ENCODE measurements around the gene EMILIN1. TPM values are rescaled to one million over a fixed set of nuclear protein-coding genes. Genes with fewer than 3 reads are reported as not detected.

The EMILIN1 gene
- total RNA-seq, 1 experiment from 2014 or later = 0.19 TPM

- CTCF ChIA-PET = interaction anchor here (0.6 to 1.9 kb wide), 2 partner anchors 11 to 1459 kb away, joined by 4 to 6 read pairs; partner anchors contain the start of gene AGBL5
- Mint-ChIP-seq H3K4me1 (ENCODE audit: low read depth, unreplicated experiment) (no peaks in the 10 kb centered on the region), H3K36me3 (ENCODE audit: insufficient read depth, unreplicated experiment) (peaks cover 32% of the 10 kb centered on the region), H3K4me3 (ENCODE audit: low read depth, unreplicated experiment) (no peak overlapping the region), H3K9me3 (ENCODE audit: low read depth, unreplicated experiment) (no peaks in the 10 kb centered on the region), H3K27me3 (ENCODE audit: unreplicated experiment) (no peaks in the 10 kb centered on the region), H3K27ac (ENCODE audit: unreplicated experiment) (no peak overlapping the region)
- no peak for TF ChIP-seq CTCF (IDR thresholded peaks at IDR 0.05; ENCODE audit: unreplicated experiment)
- no TSS peak for BruUV-seq (replicated peaks)
- no peak for DNase-seq
- intact Hi-C loops (cut with micrococcal nuclease; ENCODE audit: unreplicated experiment) = no loop called here
Measured at GRCh38 chr2:27039871-27040270, 38.5 kb upstream of the EMILIN1 start.

DNA sequence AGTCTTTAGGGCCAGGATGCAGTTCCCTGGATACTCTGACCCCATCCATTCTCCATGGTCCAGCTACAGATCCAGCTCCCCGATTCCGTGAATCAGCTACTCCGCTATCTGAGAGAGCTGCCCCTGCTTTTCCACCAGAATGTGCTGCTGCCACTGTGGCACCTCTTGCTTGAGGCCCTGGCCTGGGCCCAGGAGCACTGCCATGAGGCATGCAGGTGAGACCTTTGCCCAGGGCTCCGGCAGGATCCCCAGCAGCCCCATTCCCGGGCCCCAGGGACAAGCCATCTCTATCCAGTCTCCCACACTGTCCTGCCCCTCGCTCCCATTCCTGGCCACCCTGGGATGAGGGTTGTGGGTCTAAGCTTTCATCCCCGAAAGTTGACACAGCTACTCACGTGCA lies 38.1 kb upstream of the EMILIN1 start:
- intact Hi-C loops (cut with micrococcal nuclease; ENCODE audit: unreplicated experiment) = no loop called here
- Mint-ChIP-seq H3K27me3 (ENCODE audit: unreplicated experiment) (no peaks in the 10 kb centered on the region), H3K36me3 (ENCODE audit: insufficient read depth, unreplicated experiment) (peaks cover 36% of the 10 kb centered on the region), H3K4me1 (ENCODE audit: low read depth, unreplicated experiment) (no peaks in the 10 kb centered on the region), H3K27ac (ENCODE audit: unreplicated experiment) (no peak overlapping the region), H3K9me3 (ENCODE audit: low read depth, unreplicated experiment) (no peaks in the 10 kb centered on the region), H3K4me3 (ENCODE audit: low read depth, unreplicated experiment) (no peak overlapping the region)
- TF ChIP-seq CTCF (IDR thresholded peaks at IDR 0.05; ENCODE audit: unreplicated experiment) = no peak
- CTCF ChIA-PET = interaction anchor here (0.6 to 1.9 kb wide), 2 partner anchors 10 to 28 kb away, joined by 5 to 6 read pairs; partner anchors contain the start of gene AGBL5
- no peak for DNase-seq
- BruUV-seq (replicated peaks) = no TSS peak

DNA sequence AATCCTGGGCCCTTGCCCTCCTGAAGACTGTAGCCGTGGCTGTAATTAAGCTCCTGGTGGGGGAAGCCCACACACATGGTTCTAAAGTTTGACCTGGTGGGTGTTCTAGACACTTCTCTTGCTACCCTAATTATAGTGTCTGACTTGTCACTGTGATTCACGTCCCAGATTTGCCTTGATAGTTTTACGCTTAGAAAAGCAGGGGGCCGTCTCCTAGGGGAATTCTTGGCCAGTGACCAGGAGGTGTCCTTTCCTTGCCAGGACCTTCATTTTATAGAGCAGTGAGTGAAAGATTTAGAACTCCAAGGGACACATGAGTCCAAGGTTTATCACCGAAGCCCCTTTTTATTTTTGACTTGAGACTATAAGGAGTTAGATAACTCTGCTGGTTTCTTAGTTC lies 36.7 kb upstream of the EMILIN1 start:
- no peak for DNase-seq
- CTCF ChIA-PET = no interaction called here
- Mint-ChIP-seq H3K4me3 (ENCODE audit: low read depth, unreplicated experiment) (no peak overlapping the region), H3K4me1 (ENCODE audit: low read depth, unreplicated experiment) (no peaks in the 10 kb centered on the region), H3K36me3 (ENCODE audit: insufficient read depth, unreplicated experiment) (peaks cover 35% of the 10 kb centered on the region), H3K27ac (ENCODE audit: unreplicated experiment) (no peak overlapping the region), H3K27me3 (ENCODE audit: unreplicated experiment) (no peaks in the 10 kb centered on the region), H3K9me3 (ENCODE audit: low read depth, unreplicated experiment) (no peaks in the 10 kb centered on the region)
- BruUV-seq (replicated peaks) = no TSS peak
- no peak for TF ChIP-seq CTCF (IDR thresholded peaks at IDR 0.05; ENCODE audit: unreplicated experiment)
- intact Hi-C loops (cut with micrococcal nuclease; ENCODE audit: unreplicated experiment) = no loop called here

DNA sequence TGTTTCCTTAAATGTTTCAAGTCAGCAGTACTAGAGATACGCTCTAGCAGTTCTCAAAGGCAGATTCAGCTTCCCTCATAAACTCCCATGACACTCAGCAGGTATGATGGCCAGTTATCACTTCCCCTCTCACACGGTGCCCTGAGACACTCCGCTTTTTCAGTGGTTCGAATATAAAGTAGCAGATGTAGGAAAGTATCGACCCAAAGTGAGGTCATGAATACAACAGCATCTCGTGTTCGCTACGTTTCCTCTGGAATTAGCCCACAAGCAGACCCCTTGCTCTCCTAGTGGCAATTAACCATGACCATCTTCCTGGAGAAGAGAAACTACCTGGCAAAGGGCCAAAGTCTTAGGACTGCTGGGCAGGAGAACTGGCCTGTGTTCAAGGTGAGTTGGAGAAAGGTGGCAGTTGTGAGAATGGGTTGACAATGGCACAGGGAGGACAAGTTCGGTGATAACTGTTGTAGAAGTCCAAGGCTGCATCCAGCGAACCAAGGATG lies 36.2 kb upstream of the EMILIN1 start:
- BruUV-seq (replicated peaks) = no TSS peak
- H3K4me1 Mint-ChIP-seq (ENCODE audit: low read depth, unreplicated experiment) = no peaks in the 10 kb centered on the region
- CTCF ChIA-PET = no interaction called here

More for the DNA sequence above, 36.2 kb upstream of the EMILIN1 start:
- no peaks in the 10 kb centered on the region for H3K27me3 Mint-ChIP-seq (ENCODE audit: unreplicated experiment)
- H3K4me3 Mint-ChIP-seq (ENCODE audit: low read depth, unreplicated experiment) = no peak overlapping the region
- DNase-seq = no peak
- H3K9me3 Mint-ChIP-seq (ENCODE audit: low read depth, unreplicated experiment) = no peaks in the 10 kb centered on the region
- intact Hi-C loops (cut with micrococcal nuclease; ENCODE audit: unreplicated experiment) = no loop called here
- no peak for TF ChIP-seq CTCF (IDR thresholded peaks at IDR 0.05; ENCODE audit: unreplicated experiment)
- peaks cover 34% of the 10 kb centered on the region for H3K36me3 Mint-ChIP-seq (ENCODE audit: insufficient read depth, unreplicated experiment)
- H3K27ac Mint-ChIP-seq (ENCODE audit: unreplicated experiment) = no peak overlapping the region
